Measurements from ENCODE around the gene SLC4A4.
"Not testable (repeated sequence)": the region's sequence is repeated elsewhere in the genome, so short reads cannot be mapped to it uniquely, and the experiment has no call there.

SLC4A4 gene

DNA sequence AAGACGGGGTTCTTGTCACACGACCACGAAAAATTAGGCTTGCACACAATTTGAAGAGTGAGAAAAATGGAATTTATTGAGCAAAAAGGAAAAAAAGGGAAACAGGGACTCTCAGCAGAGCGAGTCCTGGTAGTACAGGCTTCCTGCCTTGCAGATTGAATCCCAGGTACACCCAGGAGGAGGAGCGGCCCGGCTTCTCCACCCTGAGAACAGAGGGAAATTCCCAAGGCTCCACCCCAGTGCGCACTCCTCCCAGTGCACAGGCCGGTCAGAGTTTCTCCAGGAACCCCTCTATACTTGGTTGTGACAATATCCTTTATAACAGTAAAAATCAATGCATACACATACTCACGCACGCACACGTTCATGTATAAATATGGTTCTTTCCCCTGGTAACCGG, 22.0 kb downstream of the SLC4A4 start:
- DNase-seq (ENCODE audit: low read depth), result no peak

DNA sequence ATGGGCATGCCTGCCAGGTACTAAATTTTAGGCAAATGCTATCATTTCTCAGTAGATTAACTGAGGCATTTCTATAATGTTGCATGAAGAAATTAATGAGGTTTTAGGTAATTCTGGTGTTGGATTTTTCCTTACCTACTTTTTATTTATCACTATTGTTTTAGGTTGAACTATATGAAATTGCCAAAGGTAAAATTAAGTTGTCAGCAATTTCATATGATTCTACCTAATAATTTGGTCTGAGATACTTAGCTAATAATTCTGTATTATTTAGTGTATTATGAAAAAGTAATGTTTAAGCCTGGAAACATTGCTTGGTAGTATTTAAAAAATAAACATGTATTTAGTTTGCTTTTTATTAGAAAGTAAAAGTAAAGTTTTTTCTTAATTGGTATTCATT, 22.7 kb downstream of the SLC4A4 start:
- DNase-seq (ENCODE audit: low read depth), result no peak

DNA sequence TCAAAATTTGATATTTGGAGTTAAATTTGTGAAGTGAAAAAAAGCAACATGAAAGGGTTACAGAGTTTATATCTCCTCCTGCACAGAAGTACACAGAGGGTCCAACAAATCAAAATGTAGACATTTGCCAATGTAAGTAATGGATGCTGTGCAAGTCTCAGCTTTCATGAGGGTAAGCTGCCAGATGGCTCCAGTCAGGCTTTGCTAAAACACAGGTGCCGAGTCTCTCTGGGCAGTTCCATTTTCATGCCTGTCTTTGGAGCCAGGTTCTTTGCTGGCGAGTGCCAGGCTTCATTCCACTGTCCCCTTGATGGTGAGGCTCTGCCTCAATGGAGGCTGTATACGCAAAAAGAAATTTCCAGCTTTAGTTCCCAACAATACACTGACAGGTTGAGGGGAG, 27.9 kb downstream of the SLC4A4 start:
- no peak for DNase-seq (ENCODE audit: low read depth)

DNA sequence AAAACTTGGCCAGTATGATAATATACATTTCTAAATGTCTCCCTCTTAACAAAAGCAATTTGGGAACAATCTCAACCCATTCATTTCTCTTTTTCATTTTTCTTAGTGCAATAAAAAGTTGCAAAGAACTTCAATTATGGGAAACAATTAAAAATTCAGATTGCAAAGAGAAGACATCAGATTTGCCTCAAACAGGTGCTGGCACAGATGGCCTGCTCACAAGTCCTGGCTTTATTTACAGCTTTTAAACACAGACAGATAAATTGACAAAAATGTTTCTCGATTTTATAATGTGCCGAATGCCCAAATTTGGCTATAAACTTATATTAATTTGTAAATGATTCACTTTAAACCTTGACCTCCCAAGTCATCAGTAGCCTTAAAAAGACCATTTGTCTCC, 28.7 kb downstream of the SLC4A4 start:
- DNase-seq (ENCODE audit: low read depth), result no peak

DNA sequence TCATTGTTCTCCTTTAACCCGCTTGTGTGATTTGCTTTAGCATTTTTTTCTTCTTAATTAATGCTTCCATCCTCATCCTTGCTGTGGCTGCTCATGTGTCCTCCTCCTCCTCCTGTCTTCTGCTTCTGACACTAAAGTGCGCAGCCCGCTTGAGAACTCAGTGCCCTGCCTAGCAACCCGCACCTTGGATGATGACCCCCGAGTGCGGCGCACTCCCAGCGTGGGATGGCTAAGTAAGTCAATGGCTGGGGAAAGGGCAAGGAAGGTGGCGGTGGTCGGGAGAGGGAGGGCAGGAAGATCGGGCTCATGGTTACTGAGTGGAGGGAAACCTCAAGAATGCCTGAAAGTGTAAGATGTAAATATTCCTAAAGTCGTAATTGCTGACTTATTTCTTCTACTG, 30.1 kb downstream of the SLC4A4 start:
- DNase-seq (ENCODE audit: low read depth), result no peak

DNA sequence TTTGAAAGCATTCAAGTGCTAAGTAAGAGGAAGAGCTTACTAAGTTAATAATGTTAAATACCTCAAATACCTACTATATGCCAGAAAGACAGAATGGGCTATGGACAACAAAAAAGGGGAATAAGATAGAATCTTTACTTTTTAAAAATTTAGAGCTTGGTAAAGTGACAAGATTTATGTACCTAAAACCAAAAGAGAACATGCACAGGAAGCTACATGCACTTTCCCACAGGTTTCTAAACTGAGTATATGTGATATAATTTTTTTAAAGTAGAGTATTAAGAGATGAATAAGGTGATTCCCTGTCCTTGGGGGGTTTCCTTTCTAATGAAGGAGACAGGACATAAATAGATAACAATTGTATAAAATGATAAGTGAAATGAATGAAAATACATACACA, 30.7 kb downstream of the SLC4A4 start:
- no peak for DNase-seq (ENCODE audit: low read depth)

DNA sequence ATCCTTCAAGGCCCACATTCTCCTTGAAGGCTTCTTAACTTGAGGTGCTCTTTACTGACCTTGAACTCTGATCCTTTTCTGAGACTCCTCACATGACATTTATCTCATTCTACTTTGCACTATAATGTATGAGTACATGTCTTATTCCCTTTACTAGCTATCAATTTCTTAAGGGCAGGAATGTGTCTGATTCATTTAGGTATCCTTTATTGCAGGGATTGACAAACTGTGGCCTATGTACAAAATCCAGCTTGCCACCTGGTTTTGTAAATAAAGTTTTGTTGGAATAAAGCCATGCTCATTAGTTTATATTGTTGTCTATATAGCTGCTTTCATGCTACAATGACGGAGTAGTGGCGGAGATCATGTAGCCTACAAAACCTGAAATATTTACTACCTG, 36.7 kb downstream of the SLC4A4 start:
- no peak for DNase-seq (ENCODE audit: low read depth)

DNA sequence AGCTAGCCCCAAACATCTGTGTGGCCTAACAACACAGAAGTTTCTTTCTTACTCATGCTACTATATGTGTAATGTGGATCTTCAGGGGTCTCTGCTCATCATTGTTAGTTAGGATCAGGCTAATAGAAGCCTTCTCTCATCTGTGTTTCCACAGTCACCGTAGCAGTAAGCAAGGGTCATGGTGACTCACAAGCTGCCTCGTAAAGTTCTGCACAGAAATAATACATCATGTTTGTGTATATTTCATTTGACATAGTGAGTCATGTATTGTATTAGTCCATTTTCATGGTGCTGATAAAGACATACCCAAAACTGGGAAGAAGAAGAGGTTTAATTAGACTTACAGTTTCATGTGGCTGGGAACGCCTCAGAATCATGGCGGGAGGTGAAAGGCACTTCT, 38.7 kb downstream of the SLC4A4 start:
- DNase-seq (ENCODE audit: low read depth), result no peak

DNA sequence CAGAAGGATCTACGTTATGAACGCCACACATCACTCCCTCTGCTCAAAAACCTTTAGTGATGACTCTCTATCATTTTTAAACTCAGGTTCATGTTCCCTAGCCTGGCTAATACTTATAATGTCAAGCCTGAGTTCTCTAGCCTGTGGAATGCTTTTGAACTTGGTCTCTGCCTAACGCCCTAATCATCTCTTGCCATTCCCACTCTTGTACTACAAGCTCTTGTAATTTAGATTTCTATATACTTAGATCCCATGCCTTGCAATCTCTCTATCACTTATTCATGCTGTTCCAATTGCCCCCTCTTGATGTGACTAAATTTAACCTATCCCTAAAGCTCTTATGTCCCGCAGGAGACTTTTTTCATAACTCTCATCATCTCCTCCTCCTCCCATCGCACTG, 40.3 kb downstream of the SLC4A4 start:
- DNase-seq (ENCODE audit: low read depth), result no peak

DNA sequence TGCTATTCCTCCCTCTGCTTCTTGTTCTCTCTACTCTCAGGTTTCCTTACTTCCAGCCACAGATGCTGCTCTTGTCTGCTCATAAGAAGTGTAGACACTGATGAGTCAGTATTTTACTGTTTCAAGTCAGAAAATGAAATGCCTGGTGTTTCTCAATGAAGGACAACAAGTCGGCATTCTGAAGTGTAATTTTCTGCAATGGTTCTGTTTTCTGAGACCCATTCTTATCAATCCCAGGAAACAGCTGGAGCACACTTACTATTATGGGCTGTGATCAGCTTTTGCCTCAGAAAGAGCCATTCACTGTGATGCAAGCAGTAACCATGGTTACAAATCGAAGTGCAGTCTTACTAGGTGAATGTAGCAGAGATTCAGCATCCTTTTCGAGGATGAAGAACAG, 42.0 kb downstream of the SLC4A4 start:
- DNase-seq (ENCODE audit: low read depth), result no peak

DNA sequence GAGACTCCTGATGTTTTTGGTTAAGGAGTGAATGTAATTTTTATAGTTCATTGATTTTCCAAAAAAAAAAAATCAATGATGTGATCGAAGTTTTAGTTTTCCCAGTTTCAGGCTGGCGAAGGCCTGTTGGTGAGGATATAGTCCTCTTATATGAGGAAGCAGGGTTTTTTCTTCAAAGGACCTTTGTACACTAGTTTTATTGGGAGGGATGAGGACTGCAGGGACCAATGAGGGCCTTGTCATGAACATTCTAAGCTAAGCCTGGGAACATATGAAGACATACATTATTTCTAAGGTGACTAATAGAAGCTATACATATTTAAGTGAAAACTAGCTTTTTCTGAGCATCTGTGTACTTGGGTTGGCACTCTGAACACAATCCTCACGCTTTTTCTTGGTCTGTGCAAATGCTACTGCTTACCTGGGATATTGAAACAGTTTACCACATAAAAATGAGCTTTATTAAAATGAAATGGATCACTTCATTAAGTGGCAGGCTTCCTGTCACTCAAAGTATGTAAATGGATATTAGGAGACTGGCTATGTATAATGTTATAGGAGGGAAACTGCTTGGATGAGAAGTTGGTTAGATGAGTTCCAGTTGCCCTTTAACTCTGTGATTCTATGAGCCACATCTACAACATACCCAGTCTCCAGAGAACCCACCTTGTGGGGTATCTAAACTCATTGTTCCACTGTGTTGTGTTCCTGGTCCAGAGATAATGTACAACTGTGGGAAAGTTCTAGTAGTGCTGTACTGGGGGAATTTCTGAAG, 43.5 kb downstream of the SLC4A4 start:
- no peak for DNase-seq (ENCODE audit: low read depth)

DNA sequence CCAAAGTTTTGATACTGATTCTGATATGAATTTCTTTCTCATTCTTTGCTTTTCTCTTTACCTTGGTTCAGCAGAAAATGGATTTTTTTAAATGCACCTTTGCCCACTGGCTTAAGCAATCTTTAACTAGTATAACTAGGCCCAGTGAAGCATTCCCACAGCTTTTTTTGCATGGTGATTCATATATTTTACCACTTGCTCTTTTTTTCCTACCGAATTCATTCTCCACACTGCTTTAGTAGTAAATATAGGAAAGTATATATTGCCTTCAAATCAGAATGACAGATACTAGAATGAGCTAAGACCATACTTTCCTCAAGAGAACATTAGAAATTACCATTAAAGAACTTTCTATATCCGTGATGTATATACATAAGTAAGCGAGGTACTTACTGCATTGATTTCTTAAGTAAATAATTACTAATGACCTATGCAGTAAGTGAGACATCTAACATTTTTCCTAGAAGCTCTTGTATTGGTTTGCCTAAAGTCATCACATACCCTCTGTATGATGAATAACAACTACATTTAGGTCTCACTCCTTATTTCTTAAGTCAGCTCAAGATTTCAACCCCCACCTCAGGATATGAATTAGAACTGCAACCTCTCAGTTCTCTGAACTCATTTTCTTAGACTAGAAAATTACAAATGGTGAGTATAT, 44.2 kb downstream of the SLC4A4 start:
- DNase-seq (ENCODE audit: low read depth), result no peak

DNA sequence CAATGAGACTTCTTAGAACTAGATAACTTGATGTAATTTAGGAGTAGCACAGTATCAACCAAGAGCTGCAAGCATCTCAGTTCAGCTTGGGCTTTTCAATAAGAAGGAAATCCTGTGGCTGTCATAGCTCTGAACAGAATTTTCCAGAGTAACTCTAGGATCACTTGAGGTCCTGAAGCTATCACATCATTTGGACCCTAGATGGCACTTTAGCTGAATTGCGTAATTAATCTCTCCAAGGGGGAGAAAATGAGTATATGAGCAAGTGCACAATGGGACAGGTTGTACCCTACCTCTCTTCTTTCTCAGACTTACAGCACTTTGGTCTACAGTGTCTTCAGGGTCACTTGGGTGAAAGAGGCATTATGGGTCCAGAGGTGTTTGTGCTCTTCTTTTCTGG, 45.2 kb downstream of the SLC4A4 start:
- DNase-seq (ENCODE audit: low read depth), result no peak

DNA sequence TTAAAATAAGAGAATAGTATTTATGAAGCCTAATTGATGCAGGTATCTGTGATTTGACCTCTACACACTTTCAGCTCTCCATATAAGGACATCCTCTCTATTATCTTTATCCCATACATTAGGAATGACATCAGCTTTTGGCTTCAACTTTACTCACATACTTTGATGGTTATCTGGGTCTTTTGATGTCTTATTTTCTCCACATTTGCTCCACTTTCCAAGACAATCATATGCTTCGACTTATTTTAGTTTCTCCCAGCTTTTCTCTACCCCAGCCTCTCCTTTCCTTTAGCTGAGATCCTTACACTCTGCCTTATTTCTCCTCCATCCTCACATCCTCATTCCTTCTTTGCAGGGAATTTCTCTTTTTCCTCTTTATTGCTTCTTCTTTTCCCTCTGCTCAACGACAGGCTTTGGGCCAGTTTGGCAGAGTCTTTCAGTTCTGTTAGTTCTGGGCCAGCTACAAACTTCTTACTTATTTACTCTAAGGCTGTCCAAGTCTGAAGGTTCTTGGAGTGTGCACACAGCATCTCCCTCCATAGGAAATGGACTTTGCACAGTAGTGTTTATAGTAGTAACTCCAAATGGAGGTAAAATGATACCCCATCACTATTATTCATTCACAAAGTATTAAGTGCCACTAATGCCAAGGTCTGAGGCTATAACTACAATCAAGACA, 50.5 kb downstream of the SLC4A4 start:
- no peak for DNase-seq (ENCODE audit: low read depth)

DNA sequence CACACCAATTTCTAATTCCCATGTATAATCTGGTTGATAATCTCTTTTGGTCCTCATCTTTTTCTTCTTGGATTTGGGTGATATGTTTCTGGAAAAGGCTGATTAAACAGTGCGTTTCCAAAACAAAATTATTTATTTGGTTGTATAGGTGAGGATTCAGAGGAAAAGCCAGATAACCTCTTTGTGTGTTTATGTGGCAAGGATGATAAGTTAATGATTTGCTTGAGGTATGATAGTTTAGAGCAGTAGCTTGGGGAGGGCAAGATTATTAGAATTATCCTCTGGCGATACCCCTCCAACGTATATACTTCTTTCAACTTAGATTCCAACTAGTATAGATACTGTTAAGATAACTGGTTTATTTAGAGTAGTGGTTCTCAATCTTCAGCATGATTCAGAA, 53.3 kb downstream of the SLC4A4 start:
- no peak for DNase-seq (ENCODE audit: low read depth)

DNA sequence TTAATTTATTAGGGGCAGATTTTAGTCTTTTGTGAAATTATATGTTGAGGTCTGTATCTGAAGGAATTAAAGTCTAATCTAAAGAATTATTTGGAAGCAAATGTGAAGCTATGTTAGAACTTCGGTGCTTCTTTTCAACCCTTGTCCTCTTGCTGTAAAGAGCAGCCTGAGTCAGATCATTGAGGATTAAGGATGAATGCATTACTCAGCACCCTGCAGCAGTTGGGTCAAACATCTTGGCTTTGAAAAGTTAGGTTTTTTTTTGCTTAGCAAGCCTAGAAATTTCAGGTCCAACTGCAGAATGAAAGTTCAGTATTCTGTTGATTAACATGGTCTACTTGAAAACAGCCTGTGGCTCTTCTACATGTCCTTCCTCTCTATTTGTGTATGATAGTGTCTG, 57.6 kb downstream of the SLC4A4 start:
- DNase-seq (ENCODE audit: low read depth), result no peak

DNA sequence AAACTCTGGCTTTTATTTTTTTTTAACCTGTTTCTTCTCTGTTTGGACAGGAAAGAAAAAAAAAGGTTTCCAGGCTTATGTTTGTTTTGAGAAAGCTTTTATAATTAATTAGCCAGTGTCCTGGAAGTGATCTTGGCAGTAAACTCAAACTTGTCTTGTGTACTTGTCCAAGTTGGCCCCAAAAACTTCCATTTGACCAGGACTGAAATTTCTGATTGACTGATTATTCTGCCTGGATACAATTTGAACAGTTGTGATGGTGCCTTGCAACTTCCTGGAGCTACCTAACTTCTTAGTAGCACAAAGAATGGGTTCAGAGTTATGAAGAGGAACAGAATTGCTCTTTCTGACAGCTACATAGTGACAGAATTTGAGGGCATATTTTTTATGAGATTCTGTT, 62.0 kb downstream of the SLC4A4 start:
- DNase-seq (ENCODE audit: low read depth), result no peak

DNA sequence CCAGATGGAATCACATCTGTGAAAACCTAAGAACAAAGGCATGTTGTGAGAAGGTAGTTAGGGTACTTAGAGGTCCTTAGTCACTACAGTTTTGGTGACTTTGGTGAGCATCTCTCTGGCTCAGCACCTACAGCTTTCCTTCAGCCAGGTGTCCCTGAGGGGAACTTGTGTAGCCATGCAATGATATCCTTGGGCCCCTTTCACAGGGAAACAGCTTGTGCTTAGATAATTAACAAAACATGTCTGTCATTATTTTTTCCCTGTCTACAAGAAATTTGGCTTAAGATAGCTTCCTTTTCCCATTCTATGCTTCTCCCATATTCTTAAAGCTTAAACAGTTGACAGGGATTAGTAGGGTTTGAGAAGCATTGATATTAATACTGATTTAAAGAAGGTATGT, 63.8 kb downstream of the SLC4A4 start:
- no peak for DNase-seq (ENCODE audit: low read depth)

DNA sequence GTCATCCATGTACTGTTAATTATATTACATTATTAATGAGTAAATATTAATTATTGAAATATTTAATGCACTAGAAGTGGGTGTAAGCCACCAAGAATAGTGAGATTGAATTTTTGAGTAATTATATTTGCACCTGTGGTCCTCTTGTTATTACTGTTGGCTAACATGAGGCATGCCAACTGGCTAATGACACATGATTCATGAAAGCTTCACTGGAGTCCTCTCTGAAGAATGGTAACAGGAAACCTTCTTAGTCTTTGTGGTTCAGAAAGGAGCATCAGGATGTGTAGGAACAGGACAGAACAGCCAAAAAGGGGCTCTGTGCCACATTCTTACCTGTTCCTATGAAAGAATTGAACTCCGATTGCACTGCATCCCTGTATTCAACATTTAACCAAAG, 65.2 kb downstream of the SLC4A4 start:
- no peak for DNase-seq (ENCODE audit: low read depth)

DNA sequence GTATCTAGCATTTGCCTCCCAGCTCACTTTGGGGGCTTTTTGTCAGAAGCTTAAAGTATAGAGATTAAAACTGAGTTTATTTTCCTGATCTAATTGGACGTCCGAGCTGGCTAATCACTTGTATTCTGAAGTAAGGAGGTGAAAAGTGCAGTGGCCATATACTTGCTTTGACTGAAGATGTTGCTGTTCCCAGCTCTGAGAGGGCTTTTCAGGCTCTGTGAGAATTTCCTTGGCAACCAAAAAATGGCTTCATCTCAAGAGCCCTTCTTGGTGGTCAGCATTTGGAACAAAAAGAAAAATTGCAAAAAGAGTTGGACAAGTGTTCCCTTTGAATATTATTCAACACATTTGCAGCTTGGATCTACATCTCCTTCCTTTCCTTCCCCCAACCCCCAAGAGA, 67.0 kb downstream of the SLC4A4 start:
- DNase-seq (ENCODE audit: low read depth), result no peak

DNA sequence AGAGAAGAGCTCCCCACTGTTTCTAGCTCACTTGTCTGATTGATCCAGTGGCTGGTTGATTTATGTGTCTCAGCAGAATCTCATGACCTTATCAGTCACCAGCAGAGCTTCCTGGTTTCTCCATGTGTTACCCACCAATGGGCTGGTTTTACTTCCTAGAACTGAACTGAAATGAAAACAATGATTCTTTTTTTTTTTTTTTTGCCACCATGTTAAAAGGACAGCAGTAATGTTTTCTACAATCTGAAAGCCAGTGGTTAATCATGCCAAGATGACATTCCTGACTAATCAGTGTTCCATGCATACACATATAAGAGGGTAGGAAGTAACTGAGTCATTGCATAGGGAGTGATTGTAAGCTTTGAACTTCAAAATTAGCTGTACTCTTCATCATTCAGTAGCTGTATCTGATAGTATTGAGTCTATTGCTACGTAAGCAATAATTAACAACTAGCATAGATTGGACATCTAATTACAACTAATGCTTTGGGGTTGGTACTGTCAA, 67.7 kb downstream of the SLC4A4 start:
- no peak for DNase-seq (ENCODE audit: low read depth)

DNA sequence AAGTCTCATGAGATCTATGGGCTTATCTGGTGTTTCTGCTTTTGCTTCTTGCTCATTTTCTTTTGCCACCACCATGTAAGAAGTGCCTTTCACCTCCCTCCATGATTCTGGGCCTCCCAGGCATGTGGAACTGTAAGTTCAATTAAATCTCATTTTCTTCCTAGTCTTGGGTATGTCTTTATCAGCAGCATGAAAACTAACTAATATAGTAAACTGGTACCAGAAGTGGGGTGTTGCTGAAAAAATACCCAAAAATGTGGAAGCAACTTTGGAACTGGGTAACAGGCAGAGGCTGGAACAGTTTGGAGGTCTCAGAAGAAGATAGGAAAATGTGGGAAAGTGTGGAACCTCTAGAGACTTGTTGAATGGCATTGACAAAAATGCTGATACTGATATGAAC, 70.1 kb downstream of the SLC4A4 start:
- not testable (repeated sequence) for DNase-seq (ENCODE audit: low read depth)

DNA sequence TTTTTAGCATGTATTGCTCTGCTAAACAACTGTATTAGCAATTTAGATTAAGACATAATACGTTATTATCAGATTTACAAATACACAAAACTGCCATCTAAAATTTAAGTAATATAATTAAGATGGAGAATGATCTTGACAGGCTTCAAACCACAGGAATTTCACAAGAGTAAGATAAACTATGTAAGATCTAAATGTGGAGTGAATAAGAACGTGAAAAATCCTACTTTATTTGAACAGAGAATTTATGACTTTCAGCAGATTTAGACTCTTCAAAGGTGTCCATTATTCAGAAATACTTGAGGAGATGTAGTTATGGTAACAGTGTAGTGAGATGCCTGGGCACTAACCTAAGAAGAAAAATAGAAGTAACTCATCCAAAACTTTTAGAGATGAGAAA, 73.2 kb downstream of the SLC4A4 start:
- DNase-seq (ENCODE audit: low read depth), result no peak

Measured in T-helper 22 cell (primary cell).